NCI-H1694 treated with DMSO at 0.1 percent for 48 hours (cell line): Measurements from ENCODE around the gene CELA2A.
"Not testable (repeated sequence)": the region's sequence is repeated elsewhere in the genome, so short reads cannot be mapped to it uniquely, and the experiment has no call there.

Experiments
- DNase-seq: peaks from one replicate; lab custom pipeline; 2025; lab: John Stamatoyannopoulos, UW

Gene CELA2A

GRCh38 chr1:15425521-15425920, 31.0 kb upstream of the CELA2A start:
- no peak for DNase-seq

GRCh38 chr1:15425958-15426357, 30.6 kb upstream of the CELA2A start:
- DNase-seq, result no peak

- no peak for DNase-seq
These were observed 29.8 kb upstream of the CELA2A start for GRCh38 chr1:15426492-15427279.

GRCh38 chr1:15427280-15427666, 29.3 kb upstream of the CELA2A start:
- DNase-seq, result no peak

- not testable (repeated sequence) for DNase-seq
These were observed 28.3 kb upstream of the CELA2A start for GRCh38 chr1:15428252-15428651.

- DNase-seq, result no peak
These were observed 27.6 kb upstream of the CELA2A start for GRCh38 chr1:15428815-15429435.

GRCh38 chr1:15429701-15430149, 26.8 kb upstream of the CELA2A start:
- DNase-seq, result no peak

GRCh38 chr1:15430787-15431570, 25.6 kb upstream of the CELA2A start:
- DNase-seq, result peak; percentile 22

GRCh38 chr1:15431571-15431948, 25.0 kb upstream of the CELA2A start:
- no peak for DNase-seq

- DNase-seq, result no peak
These were observed 24.2 kb upstream of the CELA2A start for GRCh38 chr1:15432324-15432723.

- no peak for DNase-seq
These were observed 23.1 kb upstream of the CELA2A start for GRCh38 chr1:15433471-15433870.

- not testable (repeated sequence) for DNase-seq
These were observed 21.8 kb upstream of the CELA2A start for GRCh38 chr1:15434739-15435138.

- DNase-seq, result no peak
These were observed 21.1 kb upstream of the CELA2A start for GRCh38 chr1:15435239-15436077.

- no peak for DNase-seq
These were observed 19.6 kb upstream of the CELA2A start for GRCh38 chr1:15436881-15437442.

GRCh38 chr1:15439325-15439724, 17.2 kb upstream of the CELA2A start:
- DNase-seq, result no peak

- DNase-seq, result no peak
These were observed 16.2 kb upstream of the CELA2A start for GRCh38 chr1:15440357-15440756.

GRCh38 chr1:15441247-15441646, 15.3 kb upstream of the CELA2A start:
- no peak for DNase-seq

GRCh38 chr1:15442119-15442518, 14.4 kb upstream of the CELA2A start:
- no peak for DNase-seq

GRCh38 chr1:15442759-15443158, 13.8 kb upstream of the CELA2A start:
- DNase-seq, result no peak

GRCh38 chr1:15443281-15443680, 13.3 kb upstream of the CELA2A start:
- no peak for DNase-seq
